HepG2 (cell line): Measurements from ENCODE around the gene HECTD1. TPM values are rescaled to one million over a fixed set of nuclear protein-coding genes. Genes with fewer than 3 reads are reported as not detected.

Experiments
- ADNP ChIP-seq: sonication (generic); formaldehyde crosslinking; IDR thresholded peaks from 2 replicates; pipeline ENCODE4 v1.4.0; 2020; ENCODE audit warnings: missing genetic modification reagents
- AGO2 ChIP-seq: fragments of 200-400 bp; formaldehyde crosslinking; optimal IDR thresholded peaks from 2 replicates; pipeline ENCODE3; 2017; ENCODE audit warnings: mild to moderate bottlenecking, low read depth, low read length, moderate library complexity
- ATF1 ChIP-seq: IDR thresholded peaks from 2 replicates; pipeline ENCODE4 v1.6.1; 2016; ENCODE audit warnings: mild to moderate bottlenecking, control low read depth
- BORCS8-MEF2B ChIP-seq: sonication (generic); formaldehyde crosslinking; IDR thresholded peaks from 2 replicates; pipeline ENCODE4 v1.8.0; 2022; ENCODE audit warnings: mild to moderate bottlenecking, missing genetic modification reagents
- BRCA1 ChIP-seq: sonication (generic); formaldehyde crosslinking; IDR thresholded peaks from 2 replicates; pipeline ENCODE4 v1.4.0; 2020; ENCODE audit warnings: missing genetic modification reagents
- CREBL2 ChIP-seq: sonication (generic); formaldehyde crosslinking; IDR thresholded peaks from 2 replicates; pipeline ENCODE4 v1.8.1; 2023; ENCODE audit warnings: missing genetic modification reagents, mild to moderate bottlenecking, borderline replicate concordance
- DMTF1 ChIP-seq: sonication (generic); formaldehyde crosslinking; IDR thresholded peaks from 2 replicates; pipeline ENCODE4 v1.4.0; 2020; ENCODE audit warnings: mild to moderate bottlenecking, missing genetic modification reagents
- FOSL1 ChIP-seq: sonication (generic); formaldehyde crosslinking; IDR thresholded peaks from 2 replicates; pipeline ENCODE4 v1.9.0; 2021; ENCODE audit warnings: missing genetic modification reagents, borderline replicate concordance
- NFE2 ChIP-seq: sonication (generic); formaldehyde crosslinking; IDR thresholded peaks from 2 replicates; pipeline ENCODE4 v1.4.0; 2020; ENCODE audit warnings: missing genetic modification reagents
- PTBP1 ChIP-seq: fragments of 200-400 bp; formaldehyde crosslinking; IDR thresholded peaks from 2 replicates; pipeline ENCODE4 v1.6.1; 2018; ENCODE audit warnings: low read length, low read depth; ENCODE audit not compliant: poor library complexity, severe bottlenecking
- TCF7 ChIP-seq: sonication (generic); IDR thresholded peaks from 2 replicates; pipeline ENCODE4 v1.6.1; 2016; ENCODE audit warnings: antibody characterized with exemption, low read depth
- USF2 ChIP-seq, 2 experiments: sonication (generic) in 1 of 2; formaldehyde crosslinking in 1 of 2; IDR thresholded peaks; 2 replicates each; pipeline versions ENCODE4 v1.5.1 to v1.6.1; 2011 to 2020; ENCODE audit warnings: borderline replicate concordance in 1 of 2, low read depth in 1 of 2, low read length in 1 of 2, mild to moderate bottlenecking in 1 of 2, missing genetic modification reagents in 1 of 2, moderate library complexity in 1 of 2
- ZNF207 ChIP-seq: fragments of 450-650 bp; IDR thresholded peaks from 2 replicates; pipeline ENCODE4 v1.6.1; 2016; ENCODE audit warnings: antibody characterized with exemption, borderline replicate concordance
- ZNF276 ChIP-seq: sonication (generic); formaldehyde crosslinking; IDR thresholded peaks from 2 replicates; pipeline ENCODE4 v1.4.0; 2020; ENCODE audit warnings: mild to moderate bottlenecking, low read depth, missing genetic modification reagents
- ZNF543 ChIP-seq: sonication (generic); formaldehyde crosslinking; IDR thresholded peaks from 2 replicates; pipeline ENCODE4 v1.4.0; 2020; ENCODE audit warnings: mild to moderate bottlenecking, missing genetic modification reagents
- ZNF564 ChIP-seq: sonication (generic); formaldehyde crosslinking; IDR thresholded peaks from 2 replicates; pipeline ENCODE4 v1.8.1; 2023; ENCODE audit warnings: mild to moderate bottlenecking, missing genetic modification reagents
- ZNF607 ChIP-seq: sonication (generic); formaldehyde crosslinking; IDR thresholded peaks from 2 replicates; pipeline ENCODE4 v1.5.1; 2020; ENCODE audit warnings: missing genetic modification reagents, mild to moderate bottlenecking, borderline replicate concordance
- ZSCAN30 ChIP-seq: sonication (generic); formaldehyde crosslinking; IDR thresholded peaks from 2 replicates; pipeline ENCODE4 v1.5.0; 2020; ENCODE audit warnings: mild to moderate bottlenecking, missing genetic modification reagents
- ZSCAN5A ChIP-seq: sonication (generic); formaldehyde crosslinking; IDR thresholded peaks from 2 replicates; pipeline ENCODE4 v1.8.0; 2022; ENCODE audit warnings: mild to moderate bottlenecking, missing genetic modification reagents, borderline replicate concordance
- polyA plus RNA-seq, 8 experiments: library from polyadenylated mRNA; depleted of rRNA in 3 of 8; stranded (reverse) in 7 of 8; unstranded in 1 of 8; fragments of >200 nt; fragmentation: Illumina TruSeq in 4 of 8; extraction: Trizol in 4 of 8; gene quantifications; 2 replicates each; pipeline versions ENCODE4 v1.2.1 to v1.2.3, GENCODE V29; 2011 to 2016; ENCODE audit warnings: low read depth in 4 of 8, missing spikeins in 1 of 8, mixed read lengths in 1 of 8; ENCODE audit not compliant: insufficient read depth in 1 of 8
- total RNA-seq, 5 experiments: library from RNA; depleted of rRNA; stranded (reverse); fragments of >200 nt; fragmentation: Illumina TruSeq; extraction: Trizol; gene quantifications; 2 replicates each; pipeline ENCODE4 v1.2.3, GENCODE V29; 2016; ENCODE audit warnings: low read depth in 1 of 5

HECTD1 gene
- total and polyA plus RNA-seq, 2 of the 13 experiments (the other 11 are each of a cell fraction or from before 2014, with no cell fraction given), result 312 to 560 TPM

- TF ChIP-seq DMTF1 (CRISPR knock-in tag) (0 out of 2 replicates have a peak, but pooled peaks have one; percentile 76), ZNF207 (no peak), AGO2 (no peak), ZNF564 (CRISPR knock-in tag) (peak; percentile 99), TCF7 (peak; percentile 98), NFE2 (no peak; the same call in 1 of the 2 replicates), CREBL2 (CRISPR knock-in tag) (peak; percentile 86; the same call in 1 of the 2 replicates), ZSCAN5A (CRISPR knock-in tag) (peak; percentile 100), ZNF543 (CRISPR knock-in tag) (peak; percentile 99), USF2 (IDR thresholded peaks at IDR 0.05; ENCODE audit: low read depth, low read length) (no peak), USF2 (CRISPR knock-in tag; IDR thresholded peaks at IDR 0.05; ENCODE audit: borderline replicate concordance) (peak; percentile 4; the same call in 1 of the 2 replicates), ZNF607 (CRISPR knock-in tag) (peak; percentile 99), ATF1 (CRISPR knock-in tag) (peak; percentile 96), FOSL1 (peak; percentile 93), ADNP (CRISPR knock-in tag) (peak; percentile 88), ZSCAN30 (CRISPR knock-in tag) (peak; percentile 99), BORCS8-MEF2B (CRISPR knock-in tag) (peak; percentile 100), PTBP1 (no peak), ZNF276 (CRISPR knock-in tag) (peak; percentile 96), BRCA1 (peak; percentile 99)
Measured at GRCh38 chr14:31229638-31230572, 22.3 kb upstream of the HECTD1 start (continued).
